Measurements from ENCODE around the gene METTL22. TPM values are rescaled to one million over a fixed set of nuclear protein-coding genes. Genes with fewer than 3 reads are reported as not detected.

Gene METTL22
- total and polyA plus RNA-seq, 10 of the 15 experiments (the other 5 are each of a cell fraction or from before 2014, with no cell fraction given): 6.4 to 34.7 (median 18.8) TPM

DNA sequence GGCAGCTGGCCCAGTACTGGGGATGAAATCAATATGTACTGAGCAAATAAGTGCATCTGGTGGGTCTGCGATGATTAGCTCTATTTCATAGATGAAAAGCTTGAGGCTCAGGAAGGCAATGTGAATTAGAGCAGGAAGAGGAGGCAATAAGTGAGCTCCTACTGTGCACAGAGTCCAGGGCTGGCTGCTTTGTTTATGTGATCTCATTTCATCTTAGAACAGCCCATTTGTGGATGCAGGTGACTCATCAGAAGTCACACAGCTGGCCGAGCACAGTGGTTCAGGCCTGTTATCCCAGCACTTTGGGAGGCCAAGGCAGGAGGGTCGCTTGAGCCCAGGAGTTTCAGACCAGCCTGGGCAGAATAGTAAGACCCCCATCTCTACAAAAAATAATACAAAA lies 38.3 kb upstream of the METTL22 start (continued):
- TF ChIP-seq, protein P1, sequence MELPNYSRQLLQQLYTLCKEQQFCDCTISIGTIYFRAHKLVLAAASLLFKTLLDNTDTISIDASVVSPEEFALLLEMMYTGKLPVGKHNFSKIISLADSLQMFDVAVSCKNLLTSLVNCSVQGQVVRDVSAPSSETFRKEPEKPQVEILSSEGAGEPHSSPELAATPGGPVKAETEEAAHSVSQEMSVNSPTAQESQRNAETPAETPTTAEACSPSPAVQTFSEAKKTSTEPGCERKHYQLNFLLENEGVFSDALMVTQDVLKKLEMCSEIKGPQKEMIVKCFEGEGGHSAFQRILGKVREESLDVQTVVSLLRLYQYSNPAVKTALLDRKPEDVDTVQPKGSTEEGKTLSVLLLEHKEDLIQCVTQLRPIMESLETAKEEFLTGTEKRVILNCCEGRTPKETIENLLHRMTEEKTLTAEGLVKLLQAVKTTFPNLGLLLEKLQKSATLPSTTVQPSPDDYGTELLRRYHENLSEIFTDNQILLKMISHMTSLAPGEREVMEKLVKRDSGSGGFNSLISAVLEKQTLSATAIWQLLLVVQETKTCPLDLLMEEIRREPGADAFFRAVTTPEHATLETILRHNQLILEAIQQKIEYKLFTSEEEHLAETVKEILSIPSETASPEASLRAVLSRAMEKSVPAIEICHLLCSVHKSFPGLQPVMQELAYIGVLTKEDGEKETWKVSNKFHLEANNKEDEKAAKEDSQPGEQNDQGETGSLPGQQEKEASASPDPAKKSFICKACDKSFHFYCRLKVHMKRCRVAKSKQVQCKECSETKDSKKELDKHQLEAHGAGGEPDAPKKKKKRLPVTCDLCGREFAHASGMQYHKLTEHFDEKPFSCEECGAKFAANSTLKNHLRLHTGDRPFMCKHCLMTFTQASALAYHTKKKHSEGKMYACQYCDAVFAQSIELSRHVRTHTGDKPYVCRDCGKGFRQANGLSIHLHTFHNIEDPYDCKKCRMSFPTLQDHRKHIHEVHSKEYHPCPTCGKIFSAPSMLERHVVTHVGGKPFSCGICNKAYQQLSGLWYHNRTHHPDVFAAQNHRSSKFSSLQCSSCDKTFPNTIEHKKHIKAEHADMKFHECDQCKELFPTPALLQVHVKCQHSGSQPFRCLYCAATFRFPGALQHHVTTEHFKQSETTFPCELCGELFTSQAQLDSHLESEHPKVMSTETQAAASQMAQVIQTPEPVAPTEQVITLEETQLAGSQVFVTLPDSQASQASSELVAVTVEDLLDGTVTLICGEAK (IDR thresholded peaks at IDR 0.05; ENCODE audit: borderline replicate concordance): no peak
- TF ChIP-seq E4F1 (IDR thresholded peaks at IDR 0.05; ENCODE audit: borderline replicate concordance, partially characterized antibody): no peak
- no peak for TF ChIP-seq SIX5 (IDR thresholded peaks at IDR 0.05; ENCODE audit: low read depth, low read length, severe bottlenecking)
- TF ChIP-seq SMARCA5 (IDR thresholded peaks at IDR 0.05): no peak
- TF ChIP-seq TCF12 (IDR thresholded peaks at IDR 0.05; ENCODE audit: low read depth, low read length): no peak
- no peak for TF ChIP-seq NFXL1 (IDR thresholded peaks at IDR 0.05; ENCODE audit: borderline replicate concordance)
- no peak for TF ChIP-seq ZNF207 (IDR thresholded peaks at IDR 0.05; ENCODE audit: borderline replicate concordance)
- TF ChIP-seq TCF3 (IDR thresholded peaks at IDR 0.05; ENCODE audit: borderline replicate concordance, insufficient read depth, low read depth, low read length): no peak
- no peak for TF ChIP-seq NFYA (IDR thresholded peaks at IDR 0.05; ENCODE audit: borderline replicate concordance, low read depth, low read length)
- TF ChIP-seq NFIC (IDR thresholded peaks at IDR 0.05; ENCODE audit: low read depth, low read length): no peak

Data from GM12878 (cell line).